Stimulated activated naive B cell treated with anti-CD40 and anti-IgM and Interleukin-4, amounts not matched to agents 10 μg/mL and 1 μg/mL and 100 μg/mL, for 72 hours (primary cell): ENCODE measurements around the gene COX5B.
"Not testable (repeated sequence)": the region's sequence is repeated elsewhere in the genome, so short reads cannot be mapped to it uniquely, and the experiment has no call there.

Experiments used
- ATAC-seq, 2 donors: fragments of 150-1000 bp; cut with Tn5 transposase; replicated peaks; 2 replicates each; pipeline ENCODE4 v1.10.0; 2021; ENCODE audit warnings: moderate library complexity in 1 of 2
- DNase-seq: peaks from one replicate; pipeline ENCODE4 v3.0.0; 2021
- H3K27ac Mint-ChIP-seq: one replicate; pipeline ENCODE4 v1.8.0; 2022; ENCODE audit warnings: mild to moderate bottlenecking, mixed read lengths
- H3K27me3 Mint-ChIP-seq, 2 donors: one replicate each; pipeline ENCODE4 v1.8.0; 2022; ENCODE audit warnings: mixed read lengths in 2 of 2
- H3K36me3 Mint-ChIP-seq, 2 donors: one replicate each; pipeline ENCODE4 v1.8.0; 2022; ENCODE audit warnings: mixed read lengths in 2 of 2, mild to moderate bottlenecking in 1 of 2
- H3K4me1 Mint-ChIP-seq, 2 donors: one replicate each; pipeline ENCODE4 v1.8.0; 2022; ENCODE audit warnings: mixed read lengths in 2 of 2, mild to moderate bottlenecking in 1 of 2
- H3K4me3 Mint-ChIP-seq, 2 donors: one replicate each; pipeline ENCODE4 v1.8.0; 2022; ENCODE audit warnings: mild to moderate bottlenecking in 2 of 2, mixed read lengths in 2 of 2, moderate library complexity in 1 of 2
- H3K9me3 Mint-ChIP-seq, 2 donors: one replicate each; pipeline ENCODE4 v1.8.0; 2022; ENCODE audit warnings: mixed read lengths in 2 of 2, mild to moderate bottlenecking in 1 of 2

COX5B gene

GRCh38 chr2:97645695-97646629 is at the start of gene COX5B:
TSS of gene COX5B (plus strand) at chr2:97646062. CDS start at chr2:97646087, 25 bp downstream.
- Mint-ChIP-seq H3K4me1 (peaks cover 12 to 32% of the 10 kb centered on the region in 2 donors), H3K9me3 (no peaks in the 10 kb centered on the region), H3K27ac (peak within 1 kb of the TSS; percentile 99), H3K27me3 (no peaks in the 10 kb centered on the region), H3K4me3 (peak within 1 kb of the TSS; percentile 94 to 99), H3K36me3 (peaks cover 24 to 32% of the 10 kb centered on the region in 2 donors)
- peak; percentile 91 to 95 for ATAC-seq
- DNase-seq = peak; percentile 98

- not testable (repeated sequence) for ATAC-seq, H3K4me3 Mint-ChIP-seq, DNase-seq, H3K36me3 Mint-ChIP-seq, H3K4me1 Mint-ChIP-seq, H3K9me3 Mint-ChIP-seq, H3K27ac Mint-ChIP-seq
- H3K27me3 Mint-ChIP-seq = peaks cover 0 to 22% of the 10 kb centered on the region in 2 donors
Observed at GRCh38 chr2:97596180-97596579, 49.7 kb upstream of the COX5B start.

GRCh38 chr2:97601537-97601936 is 44.3 kb upstream of the COX5B start:
- H3K36me3 Mint-ChIP-seq, DNase-seq, H3K27ac Mint-ChIP-seq, H3K4me1 Mint-ChIP-seq, ATAC-seq, H3K9me3 Mint-ChIP-seq, H3K4me3 Mint-ChIP-seq: not testable (repeated sequence)
- H3K27me3 Mint-ChIP-seq = peaks cover 7 to 22% of the 10 kb centered on the region in 2 donors

GRCh38 chr2:97605109-97605508 is 40.8 kb upstream of the COX5B start:
- not testable (repeated sequence) for H3K9me3 Mint-ChIP-seq, H3K4me1 Mint-ChIP-seq, DNase-seq, H3K27ac Mint-ChIP-seq, ATAC-seq, H3K36me3 Mint-ChIP-seq, H3K4me3 Mint-ChIP-seq
- H3K27me3 Mint-ChIP-seq = peaks cover 7 to 10% of the 10 kb centered on the region in 2 donors

GRCh38 chr2:97605524-97606339 is 40.1 kb upstream of the COX5B start:
- not testable (repeated sequence) for H3K27me3 Mint-ChIP-seq, ATAC-seq, H3K4me1 Mint-ChIP-seq, DNase-seq, H3K9me3 Mint-ChIP-seq, H3K36me3 Mint-ChIP-seq, H3K4me3 Mint-ChIP-seq, H3K27ac Mint-ChIP-seq

- not testable (repeated sequence) for H3K27ac Mint-ChIP-seq, H3K4me1 Mint-ChIP-seq, H3K4me3 Mint-ChIP-seq, H3K27me3 Mint-ChIP-seq, DNase-seq, H3K9me3 Mint-ChIP-seq, H3K36me3 Mint-ChIP-seq, ATAC-seq
Observed at GRCh38 chr2:97608745-97609144, 37.1 kb upstream of the COX5B start.

- H3K9me3 Mint-ChIP-seq, H3K4me1 Mint-ChIP-seq, H3K27ac Mint-ChIP-seq, ATAC-seq, DNase-seq, H3K4me3 Mint-ChIP-seq, H3K27me3 Mint-ChIP-seq, H3K36me3 Mint-ChIP-seq: not testable (repeated sequence)
Observed at GRCh38 chr2:97611895-97612294, 34.0 kb upstream of the COX5B start.

- not testable (repeated sequence) for H3K36me3 Mint-ChIP-seq, ATAC-seq, H3K9me3 Mint-ChIP-seq, H3K27ac Mint-ChIP-seq, DNase-seq, H3K4me3 Mint-ChIP-seq, H3K27me3 Mint-ChIP-seq, H3K4me1 Mint-ChIP-seq
Observed at GRCh38 chr2:97615746-97616145, 30.1 kb upstream of the COX5B start.

GRCh38 chr2:97617911-97618310 is 28.0 kb upstream of the COX5B start:
- H3K27me3 Mint-ChIP-seq = no peaks in the 10 kb centered on the region
- ATAC-seq = no peak
- no peak overlapping the region for H3K27ac Mint-ChIP-seq
- H3K36me3 Mint-ChIP-seq = no peaks in the 10 kb centered on the region
- H3K4me3 Mint-ChIP-seq = no peak overlapping the region
- no peaks in the 10 kb centered on the region for H3K4me1 Mint-ChIP-seq
- no peaks in the 10 kb centered on the region for H3K9me3 Mint-ChIP-seq
- no peak for DNase-seq

- H3K27ac Mint-ChIP-seq, DNase-seq, H3K4me1 Mint-ChIP-seq, H3K9me3 Mint-ChIP-seq, H3K4me3 Mint-ChIP-seq, H3K27me3 Mint-ChIP-seq, H3K36me3 Mint-ChIP-seq: not testable (repeated sequence)
- ATAC-seq = peak; percentile 63 to 82
Observed at GRCh38 chr2:97618939-97619827, 26.7 kb upstream of the COX5B start.

- DNase-seq, H3K27me3 Mint-ChIP-seq, ATAC-seq, H3K4me1 Mint-ChIP-seq, H3K4me3 Mint-ChIP-seq, H3K36me3 Mint-ChIP-seq, H3K9me3 Mint-ChIP-seq, H3K27ac Mint-ChIP-seq: not testable (repeated sequence)
Observed at GRCh38 chr2:97620492-97620891, 25.4 kb upstream of the COX5B start.

GRCh38 chr2:97622976-97623375 is 22.9 kb upstream of the COX5B start:
- H3K36me3 Mint-ChIP-seq, H3K4me3 Mint-ChIP-seq, ATAC-seq, H3K27ac Mint-ChIP-seq, H3K9me3 Mint-ChIP-seq, DNase-seq, H3K4me1 Mint-ChIP-seq: not testable (repeated sequence)
- peaks cover 8 to 11% of the 10 kb centered on the region in 2 donors for H3K27me3 Mint-ChIP-seq

GRCh38 chr2:97625354-97626048 is 20.4 kb upstream of the COX5B start:
- H3K27ac Mint-ChIP-seq, H3K9me3 Mint-ChIP-seq, H3K4me3 Mint-ChIP-seq, ATAC-seq, H3K4me1 Mint-ChIP-seq, DNase-seq, H3K36me3 Mint-ChIP-seq: not testable (repeated sequence)
- peaks cover 17 to 18% of the 10 kb centered on the region in 2 donors for H3K27me3 Mint-ChIP-seq
